ENCODE results near the gene CSPG4.
A peak's percentile ranks its signal among the peaks of the same experiment; 100 is the strongest.
"Not testable (repeated sequence)": the region's sequence is repeated elsewhere in the genome, so short reads cannot be mapped to it uniquely, and the experiment has no call there.

Gene CSPG4

DNA sequence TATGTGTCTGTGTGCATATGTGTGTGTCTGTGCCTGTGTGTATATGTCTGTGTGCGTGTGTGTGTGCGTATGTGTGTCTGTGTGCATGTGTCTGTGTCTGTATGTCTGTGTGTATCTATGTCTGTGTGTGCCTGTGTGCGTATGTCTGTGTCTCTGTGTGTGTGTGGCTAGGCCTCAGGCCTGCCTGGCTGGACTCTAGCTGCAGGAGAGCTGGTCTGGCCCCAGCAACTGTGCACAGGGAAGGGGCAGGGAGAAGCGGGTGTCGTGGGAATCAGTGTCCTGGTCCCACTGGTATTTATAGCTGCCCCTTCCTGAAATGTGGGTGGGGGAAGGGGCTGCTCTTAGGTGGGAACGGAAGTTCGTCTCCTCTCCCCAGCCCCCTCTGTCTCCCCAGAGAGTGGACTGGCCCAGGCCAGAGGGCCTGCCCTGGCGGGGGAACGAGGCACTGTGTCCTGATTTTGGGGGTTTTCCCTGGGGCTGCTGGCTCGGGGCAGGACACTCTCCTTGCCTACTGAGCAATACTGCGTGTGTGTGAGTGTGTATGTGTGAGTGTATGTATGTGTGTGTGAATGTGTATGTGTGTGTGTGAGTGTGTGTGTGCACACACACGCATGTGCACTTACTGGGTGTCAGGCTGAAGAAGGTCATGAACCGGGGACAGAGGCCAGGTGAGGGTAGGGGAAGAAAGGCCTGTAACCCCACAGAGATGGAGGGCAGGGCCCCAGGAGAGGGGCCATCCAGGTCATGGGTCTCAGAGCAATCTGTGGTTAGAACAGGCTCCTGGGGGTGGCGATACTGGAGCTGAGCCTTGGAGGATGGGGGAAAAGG, 6.6 kb downstream of the CSPG4 start:
- no peak for DNase-seq (ENCODE audit: low read depth in 2 of 2)

GRCh38 chr15:75705375-75705774, 7.3 kb downstream of the CSPG4 start:
- DNase-seq (ENCODE audit: low read depth in 2 of 2) = not testable (repeated sequence)

DNA sequence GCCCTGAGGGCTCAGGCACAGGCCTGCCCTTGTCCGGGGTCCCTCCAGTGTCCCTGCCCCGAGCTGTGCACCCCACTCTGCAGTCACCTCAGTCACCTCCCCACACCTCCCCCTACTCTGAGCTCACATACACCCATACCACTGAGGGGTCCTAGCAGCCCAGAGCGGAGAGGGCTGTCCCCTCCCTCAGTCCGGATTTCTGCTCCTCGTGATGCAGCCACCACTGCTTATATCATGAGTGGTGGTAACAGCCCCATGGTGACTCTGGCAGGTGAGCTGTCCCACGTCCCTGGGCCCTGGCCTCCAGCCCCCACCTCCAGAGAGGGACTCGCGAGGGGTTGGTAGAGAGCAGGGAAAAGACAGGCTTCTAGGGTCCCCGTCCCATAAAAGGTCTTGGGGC, 8.0 kb downstream of the CSPG4 start:
- no peak for DNase-seq (ENCODE audit: low read depth in 2 of 2)

- no peak for DNase-seq (ENCODE audit: low read depth in 2 of 2)
Observed at GRCh38 chr15:75704263-75704615, 8.4 kb downstream of the CSPG4 start.

GRCh38 chr15:75703440-75704262, 9.0 kb downstream of the CSPG4 start:
- not testable (repeated sequence) for DNase-seq (ENCODE audit: low read depth in 2 of 2)

DNA sequence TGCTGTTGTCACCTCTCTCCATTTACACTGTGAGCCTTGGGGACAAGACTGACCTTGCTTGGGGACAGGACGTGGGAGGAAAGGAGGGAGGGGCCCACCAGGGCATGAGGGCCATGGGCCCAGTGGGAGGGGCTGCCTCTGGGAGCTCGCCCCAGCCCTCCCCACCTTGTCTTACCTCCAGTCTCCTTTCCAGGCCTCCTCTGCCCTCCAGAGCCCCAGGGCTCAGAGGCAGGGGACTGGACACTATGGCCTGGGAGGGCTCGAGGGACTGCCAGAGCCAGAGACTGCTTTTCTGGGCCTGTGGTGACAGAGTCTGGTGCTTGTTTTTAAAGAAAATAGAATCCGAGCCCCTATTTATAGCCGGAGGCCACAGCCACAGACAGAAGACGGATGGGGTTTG, 10.2 kb downstream of the CSPG4 start:
- DNase-seq (ENCODE audit: low read depth in 2 of 2) = no peak

GRCh38 chr15:75701071-75702003, 11.3 kb downstream of the CSPG4 start:
- not testable (repeated sequence) for DNase-seq (ENCODE audit: low read depth in 2 of 2)

DNA sequence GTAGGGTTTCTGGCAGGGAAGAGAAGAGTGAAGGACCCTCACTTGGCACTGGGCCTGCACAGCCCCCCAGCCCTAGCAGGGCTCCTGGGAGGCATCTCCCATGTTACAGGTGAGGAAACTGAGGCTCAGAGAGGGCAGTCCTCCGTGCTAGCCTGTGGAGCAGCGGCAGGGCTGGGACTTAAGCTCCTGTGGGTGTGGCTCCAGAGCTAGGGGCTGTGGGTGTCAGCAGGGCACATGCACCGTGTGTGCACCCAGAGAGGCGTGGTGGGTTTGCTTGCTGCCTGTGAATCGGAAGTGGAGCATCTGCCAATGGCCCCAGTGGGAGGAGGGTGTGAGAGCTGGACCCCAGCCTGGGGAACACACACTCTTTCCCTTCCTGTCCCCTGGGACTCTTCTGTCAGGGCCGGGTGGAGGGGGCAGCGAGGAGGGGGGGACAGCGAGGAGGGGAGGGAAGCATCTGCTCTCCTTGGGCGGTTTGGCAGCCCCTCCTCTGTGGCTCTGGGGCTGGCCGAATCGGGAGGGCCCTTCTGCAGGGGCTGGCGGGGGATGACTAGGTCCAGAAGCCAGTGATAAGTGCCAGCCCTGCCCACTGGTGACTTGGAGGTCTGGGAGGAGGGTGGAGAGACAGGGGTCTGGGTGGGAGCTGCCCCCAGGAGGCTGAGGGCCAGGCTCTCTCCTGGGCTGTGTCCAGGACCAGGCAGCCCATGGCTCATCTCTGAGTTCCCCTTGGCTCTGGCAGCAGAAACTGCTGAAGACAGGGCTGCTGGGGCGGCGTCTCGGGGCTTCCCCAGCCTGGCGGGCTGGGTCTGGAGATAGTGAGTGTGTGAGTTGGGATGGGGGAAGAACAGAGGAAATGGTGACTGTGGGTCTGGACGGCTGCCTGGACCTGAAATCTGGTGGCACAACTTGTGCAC, 12.4 kb downstream of the CSPG4 start:
- not testable (repeated sequence) for DNase-seq (ENCODE audit: low read depth in 2 of 2)

DNA sequence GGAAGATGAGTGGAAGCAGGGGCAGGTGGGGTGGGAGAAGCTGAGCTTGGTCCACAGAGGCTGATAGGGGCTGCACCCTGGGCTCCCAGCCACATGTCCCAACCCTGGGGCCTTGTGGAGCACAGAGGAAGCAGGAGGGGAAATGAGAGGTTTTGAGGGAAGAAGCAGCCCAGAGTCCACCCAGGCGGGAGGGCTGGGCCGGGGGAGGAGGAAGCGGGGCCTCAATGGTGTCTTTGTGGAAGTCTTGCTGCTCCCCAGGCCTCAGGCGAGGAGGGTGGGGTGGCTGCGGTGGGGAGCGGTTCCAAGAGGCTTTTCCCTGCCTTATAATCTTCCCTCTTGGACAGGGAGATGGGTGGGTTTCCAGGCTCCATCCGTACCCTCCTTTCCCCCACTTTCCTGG, 13.1 kb downstream of the CSPG4 start:
- DNase-seq (ENCODE audit: low read depth in 2 of 2) = not testable (repeated sequence)

DNA sequence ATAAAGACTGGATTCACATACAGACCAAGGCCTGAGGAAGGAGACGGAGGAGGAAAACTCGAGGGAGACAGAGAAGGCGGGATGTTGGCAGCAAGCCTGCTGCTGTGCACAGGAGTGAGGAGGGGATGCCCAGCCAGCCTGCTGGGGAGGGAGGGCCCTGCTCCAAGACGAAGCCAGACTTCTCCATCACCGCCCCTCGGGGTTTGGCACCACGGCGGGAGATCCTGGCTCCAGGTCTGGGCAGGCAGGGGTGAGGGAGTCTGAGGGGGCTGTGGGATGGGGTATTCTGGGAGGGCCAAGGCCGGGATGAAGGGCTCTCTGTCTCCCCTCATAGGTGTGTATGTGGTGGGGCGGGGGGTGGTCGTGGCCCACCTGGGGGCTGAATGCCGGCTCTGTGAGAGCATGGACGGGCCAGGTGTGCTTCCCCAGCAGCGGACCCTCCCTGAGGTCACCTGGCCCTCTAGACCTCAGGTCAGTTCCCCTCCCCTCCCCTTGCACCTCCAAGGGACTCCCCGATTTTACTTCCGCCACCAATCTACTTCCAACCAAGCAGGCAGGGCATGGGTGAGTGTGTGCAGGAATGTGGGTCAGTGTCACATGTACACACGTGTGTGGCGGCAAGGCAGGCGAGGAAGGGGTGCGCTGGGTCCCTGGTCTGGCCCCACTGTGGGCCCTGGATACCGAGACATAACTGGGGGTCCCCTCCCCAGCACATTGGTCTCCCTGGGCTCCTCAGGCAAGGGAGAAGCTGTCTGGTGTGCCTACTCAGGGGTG, 14.5 kb downstream of the CSPG4 start:
- not testable (repeated sequence) for DNase-seq (ENCODE audit: low read depth in 2 of 2)

- DNase-seq (ENCODE audit: low read depth in 2 of 2) = no peak
Observed at GRCh38 chr15:75697523-75697922, 15.1 kb downstream of the CSPG4 start.

DNA sequence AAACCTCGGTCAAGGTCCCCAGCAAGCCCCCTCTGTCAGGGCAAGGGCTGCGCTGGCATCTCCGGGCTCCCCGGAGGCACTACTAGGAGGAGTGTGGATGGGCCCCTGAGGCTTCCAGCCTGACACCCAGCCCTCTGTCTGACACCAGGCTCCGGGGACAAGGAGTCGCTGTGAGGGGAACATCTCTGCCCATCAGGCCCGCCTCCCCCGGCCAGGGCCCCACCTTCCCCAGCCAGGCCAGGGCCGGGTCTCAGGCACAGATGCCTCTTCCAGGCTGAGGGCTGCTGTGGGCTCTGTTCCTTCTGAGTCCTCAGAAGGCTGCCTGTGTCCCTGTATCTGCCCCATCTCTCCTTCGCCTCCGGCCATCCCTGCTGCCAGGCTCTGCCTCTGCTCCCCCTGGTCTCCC, 15.8 kb downstream of the CSPG4 start:
- DNase-seq (ENCODE audit: low read depth in 2 of 2) = no peak

GRCh38 chr15:75696311-75696720, 16.3 kb downstream of the CSPG4 start:
- no peak for DNase-seq (ENCODE audit: low read depth in 2 of 2)

DNA sequence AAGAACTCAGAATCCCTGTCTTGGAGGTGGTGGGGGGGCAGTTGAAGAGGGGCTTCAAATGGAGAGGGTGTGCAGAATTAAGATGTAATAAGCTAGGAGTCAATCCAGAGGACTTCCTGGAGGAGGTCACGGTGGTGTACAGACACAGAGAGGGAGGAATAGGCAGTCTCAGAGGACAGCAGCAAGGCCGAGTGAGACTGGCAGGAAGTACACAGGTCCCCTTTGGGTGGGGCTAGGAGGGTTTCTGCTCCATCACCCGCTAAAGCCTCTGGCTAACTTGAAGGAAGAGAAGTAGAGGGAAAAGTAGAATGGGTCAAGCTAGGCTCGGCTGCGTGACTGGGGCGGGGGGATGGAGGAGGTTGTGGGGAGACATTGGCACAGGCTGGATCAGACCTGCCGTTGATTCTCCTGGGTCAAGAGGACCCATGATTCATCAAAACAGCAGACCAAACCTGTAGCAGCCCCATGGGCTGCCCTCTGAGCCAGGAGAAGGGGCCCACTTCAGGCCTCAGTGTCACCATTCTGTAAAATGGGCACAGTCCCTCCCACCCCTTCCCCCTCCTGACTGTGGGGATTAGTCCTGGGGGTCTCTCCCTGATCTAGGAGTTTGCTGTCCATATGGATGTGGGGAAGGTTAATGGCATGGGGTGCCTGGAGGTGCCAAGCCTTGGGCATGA, 16.9 kb downstream of the CSPG4 start:
- no peak for DNase-seq (ENCODE audit: low read depth in 2 of 2)

DNA sequence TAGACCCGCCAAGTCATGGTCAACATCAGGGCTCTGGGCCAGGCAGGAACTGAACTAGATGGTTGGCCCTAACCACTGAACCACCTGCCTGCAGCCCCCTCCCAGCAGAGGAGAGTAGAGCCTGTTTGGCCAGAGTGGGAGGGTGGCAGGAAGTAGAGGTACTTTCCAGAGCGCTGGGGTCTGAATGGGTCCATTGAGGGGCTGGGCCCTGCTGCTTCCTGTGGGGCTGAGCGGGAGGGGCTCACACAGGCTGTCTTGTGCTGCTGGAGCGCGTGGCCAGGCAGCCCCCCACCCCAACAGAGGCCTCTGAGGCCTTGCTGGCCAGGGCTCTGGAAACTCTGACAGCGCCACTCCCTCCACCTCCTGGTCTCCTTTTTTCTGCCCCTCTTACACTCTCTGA, 17.4 kb downstream of the CSPG4 start:
- DNase-seq (ENCODE audit: low read depth in 2 of 2) = no peak

GRCh38 chr15:75694241-75695182, 18.1 kb downstream of the CSPG4 start:
- peak; percentile 87 to 88 for DNase-seq (ENCODE audit: low read depth in 2 of 2)

DNA sequence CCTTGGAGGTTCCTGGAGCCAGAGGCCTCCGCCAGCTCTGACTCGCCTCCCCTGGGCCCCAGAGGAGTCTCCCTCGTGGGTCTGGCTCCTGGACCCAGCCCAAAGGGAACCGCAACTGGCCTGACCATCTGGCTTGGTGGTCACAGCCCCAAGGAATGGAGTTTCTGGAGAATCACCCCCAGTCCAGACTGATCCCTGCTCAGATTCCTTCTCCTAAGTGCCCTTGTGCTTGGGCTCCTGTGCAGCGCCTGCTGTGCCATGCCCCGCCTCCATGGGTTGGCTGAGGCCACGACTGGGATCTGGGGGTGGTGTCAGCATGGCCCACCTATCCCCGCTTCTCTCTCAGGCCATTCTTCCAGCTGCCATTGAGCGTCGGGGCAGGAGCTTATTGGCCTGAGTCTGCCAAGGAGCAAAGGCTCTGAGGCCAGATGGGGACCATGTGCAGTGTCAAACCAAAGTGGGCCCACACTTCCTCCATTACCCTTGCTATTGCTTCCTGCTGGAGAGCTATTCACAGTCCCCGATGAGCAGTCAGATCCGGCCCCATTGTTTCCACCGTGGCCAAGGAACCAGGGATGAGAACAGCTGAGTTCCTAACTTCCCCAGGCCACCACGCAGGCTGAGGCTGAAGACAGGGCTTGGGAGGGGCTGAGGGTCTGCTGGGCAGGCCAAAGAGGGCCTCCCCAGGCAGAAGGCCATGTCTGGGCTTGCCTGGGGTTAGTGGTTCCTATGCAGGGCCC, 19.0 kb downstream of the CSPG4 start:
- no peak for DNase-seq (ENCODE audit: low read depth in 2 of 2)

DNA sequence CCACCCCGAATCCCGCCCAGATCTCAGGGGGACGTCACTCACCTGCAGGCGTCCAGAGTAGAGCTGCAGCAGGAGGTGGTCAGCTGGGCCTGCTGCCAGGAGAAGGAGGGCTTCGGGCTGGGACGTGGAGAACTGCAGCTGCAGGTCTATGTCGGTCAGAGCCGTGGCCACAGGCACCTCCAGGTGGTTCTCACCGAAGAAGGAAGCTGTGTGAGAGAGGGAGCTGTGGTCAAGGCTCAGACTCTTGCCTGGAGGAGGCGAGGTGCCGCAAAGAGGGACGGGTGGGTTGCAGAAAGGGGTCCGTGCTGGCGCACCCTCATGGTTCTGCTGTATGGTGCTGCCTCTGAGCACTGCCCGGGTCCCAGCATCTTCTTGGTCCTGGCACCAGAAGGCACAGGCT, 19.6 kb downstream of the CSPG4 start:
- DNase-seq (ENCODE audit: low read depth in 2 of 2) = not testable (repeated sequence)

Data from fibroblast of skin of left biceps (primary cell).